HEK293T (cell line): ENCODE measurements around the gene TNRC6C.

ENCODE experiments used
- ARNT ChIP-seq: fragments of 450-650 bp; IDR thresholded peaks from 2 replicates; pipeline ENCODE4 v1.6.1; 2017; ENCODE audit warnings: mild to moderate bottlenecking
- BHLHE40 ChIP-seq: fragments of 450-650 bp; IDR thresholded peaks from 2 replicates; pipeline ENCODE4 v1.6.1; 2016; ENCODE audit warnings: mild to moderate bottlenecking, moderate library complexity, borderline replicate concordance
- ELF4 ChIP-seq: fragments of 450-650 bp; IDR thresholded peaks from 2 replicates; pipeline ENCODE4 v1.6.1; 2017; ENCODE audit warnings: antibody characterized with exemption
- FOXA1 ChIP-seq: fragments of 450-650 bp; IDR thresholded peaks from 2 replicates; pipeline ENCODE4 v1.6.1; 2016; ENCODE audit warnings: mild to moderate bottlenecking
- FOXK2 ChIP-seq: fragments of 450-650 bp; IDR thresholded peaks from 2 replicates; pipeline ENCODE4 v1.6.1; 2016; ENCODE audit warnings: mild to moderate bottlenecking
- FOXM1 ChIP-seq: fragments of 450-650 bp; IDR thresholded peaks from 2 replicates; pipeline ENCODE4 v1.6.1; 2017; ENCODE audit warnings: mild to moderate bottlenecking, borderline replicate concordance
- HDGF ChIP-seq: fragments of 450-650 bp; IDR thresholded peaks from 2 replicates; pipeline ENCODE4 v1.6.1; 2017; ENCODE audit warnings: antibody characterized with exemption, borderline replicate concordance
- L3MBTL2 ChIP-seq: fragments of 450-650 bp; conservative IDR thresholded peaks from 2 replicates; pipeline ENCODE4 v1.6.1; 2016; ENCODE audit warnings: mild to moderate bottlenecking
- LEF1 ChIP-seq: fragments of 450-650 bp; IDR thresholded peaks from 2 replicates; pipeline ENCODE4 v1.6.1; 2017; ENCODE audit warnings: mild to moderate bottlenecking, borderline replicate concordance
- PKNOX1 ChIP-seq: fragments of 450-650 bp; IDR thresholded peaks from 2 replicates; pipeline ENCODE4 v1.6.1; 2016
- SP1 ChIP-seq: fragments of 450-650 bp; IDR thresholded peaks from 2 replicates; pipeline ENCODE4 v1.6.1; 2017
- SUZ12 ChIP-seq: fragments of 450-650 bp; IDR thresholded peaks from 2 replicates; pipeline ENCODE4 v1.6.1; 2016; ENCODE audit warnings: mild to moderate bottlenecking
- TARDBP ChIP-seq: fragments of 450-650 bp; IDR thresholded peaks from 2 replicates; pipeline ENCODE4 v1.6.1; 2016
- ZNF384 ChIP-seq: fragments of 450-650 bp; IDR thresholded peaks from 2 replicates; pipeline ENCODE4 v1.6.1; 2016

DNA sequence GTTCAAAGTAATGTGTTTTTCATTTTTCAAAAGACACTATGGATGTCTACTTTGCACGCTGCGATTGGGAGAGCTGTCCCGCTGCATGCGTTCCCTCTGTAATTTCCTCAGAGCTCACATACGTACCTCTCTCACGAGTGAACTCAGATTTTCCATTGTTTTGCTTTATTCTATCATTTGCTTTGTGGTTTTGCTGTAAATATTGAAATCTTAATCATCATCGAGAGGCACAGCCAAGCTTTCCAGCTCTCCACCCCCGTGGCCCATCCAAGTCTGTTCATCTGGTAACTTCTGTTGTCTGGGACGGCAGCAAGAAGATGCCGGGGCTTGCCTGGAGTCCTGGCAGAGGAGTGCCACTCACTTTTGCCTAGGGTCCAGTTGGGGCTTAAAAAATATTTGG, 149.0 kb downstream of the TNRC6C start:
- TF ChIP-seq L3MBTL2, result no peak
- TF ChIP-seq FOXM1, result no peak
- no peak for TF ChIP-seq LEF1
- no peak for TF ChIP-seq BHLHE40
- no peak for TF ChIP-seq HDGF
- TF ChIP-seq SP1, result no peak
- TF ChIP-seq SUZ12, result no peak
- no peak for TF ChIP-seq TARDBP
- TF ChIP-seq ARNT, result no peak
- TF ChIP-seq PKNOX1, result no peak
- no peak for TF ChIP-seq FOXA1
- no peak for TF ChIP-seq ZNF384
- no peak for TF ChIP-seq ELF4
- no peak for TF ChIP-seq FOXK2
